B cell (primary cell): ENCODE measurements around the gene RASL10A. TPM values are rescaled to one million over a fixed set of nuclear protein-coding genes. Genes with fewer than 3 reads are reported as not detected.

Source experiments
- ATAC-seq: fragments of 200-7000 bp; cut with Tn5 transposase; one replicate; pipeline ENCODE4 v1.10.0; 2021; ENCODE audit warnings: low read depth, mild to moderate bottlenecking, moderate number of reproducible peaks, moderate library complexity
- CTCF ChIA-PET: fragments of 350-600 bp; sonication (Branson Sonifier 250); formaldehyde crosslinking; loops from one replicate; lab custom pipeline; 2021; ENCODE audit warnings: antibody characterized with exemption, inconsistent platforms; lab: Charles Lee
- POLR2A ChIA-PET: fragments of 350-600 bp; sonication (Branson Sonifier 250); formaldehyde crosslinking; loops from one replicate; lab custom pipeline; 2021; ENCODE audit warnings: antibody characterized with exemption; lab: Charles Lee
- DNase-seq: peaks from one replicate; pipeline ENCODE4 v3.0.0; 2013
- H2AFZ ChIP-seq: 2 replicates; pipeline ENCODE4 v1.6.1; 2012; ENCODE audit warnings: mild to moderate bottlenecking, low read depth, low read length; ENCODE audit not compliant: insufficient read depth, poor library complexity, severe bottlenecking
- H3K27ac ChIP-seq, 2 donors: 1 replicate in 1 of 2; 2 replicates in 1 of 2; pipeline ENCODE4 v1.5.1; 2012 to 2013; ENCODE audit warnings: low read length in 2 of 2, mild to moderate bottlenecking in 2 of 2, moderate library complexity in 1 of 2
- H3K27me3 ChIP-seq, 4 experiments: fragments of 200-600 bp in 1 of 4; sonication (generic) in 1 of 4; replicated peaks in 1 of 4; 1 replicate in 2 of 4; 2 replicates in 2 of 4; pipeline versions ENCODE4 v1.6.1 to v1.7.0; 2013 to 2016; ENCODE audit warnings: low read length in 3 of 4, mild to moderate bottlenecking in 2 of 4, mixed read lengths in 1 of 4, moderate library complexity in 1 of 4; ENCODE audit not compliant: insufficient read depth in 4 of 4, control insufficient read depth in 3 of 4; ENCODE audit errors: control extremely low read depth in 1 of 4
- H3K36me3 ChIP-seq, 2 experiments: replicated peaks in 1 of 2; 1 replicate in 1 of 2; 2 replicates in 1 of 2; pipeline versions ENCODE4 v1.6.1 to v1.7.1; 2013; ENCODE audit warnings: low read length in 1 of 2; ENCODE audit not compliant: insufficient read depth in 2 of 2, control insufficient read depth in 1 of 2; ENCODE audit errors: control extremely low read depth in 1 of 2, extremely low read depth in 1 of 2
- H3K4me1 ChIP-seq, 2 donors: fragments of 200-600 bp in 1 of 2; sonication (generic) in 1 of 2; 1 replicate in 1 of 2; 2 replicates in 1 of 2; pipeline versions ENCODE4 v1.5.1 to v1.6.1; 2013 to 2017; ENCODE audit warnings: low read length in 2 of 2; ENCODE audit not compliant: control insufficient read depth in 2 of 2, insufficient read depth in 2 of 2
- H3K4me2 ChIP-seq: replicated peaks from 2 replicates; pipeline ENCODE3; 2012; ENCODE audit warnings: mild to moderate bottlenecking, low read depth, low read length; ENCODE audit not compliant: poor library complexity, severe bottlenecking
- H3K4me3 ChIP-seq, 5 experiments: fragments of 200-600 bp in 1 of 5; sonication (generic) in 1 of 5; 1 replicate in 3 of 5; 2 replicates in 2 of 5; pipeline versions ENCODE4 v1.5.1 to v1.7.0; 2011 to 2016; ENCODE audit warnings: low read length in 4 of 5, mild to moderate bottlenecking in 4 of 5, low read depth in 2 of 5, control low read depth in 1 of 5, moderate library complexity in 1 of 5; ENCODE audit not compliant: insufficient read depth in 1 of 5; ENCODE audit errors: control extremely low read depth in 1 of 5, extremely low read depth in 1 of 5
- H3K79me2 ChIP-seq: fragments of 200-600 bp; sonication (generic); one replicate; pipeline ENCODE4 v1.6.0; 2016; ENCODE audit warnings: low read length; ENCODE audit not compliant: control insufficient read depth, insufficient read depth
- H3K9ac ChIP-seq: fragments of 200-600 bp; sonication (generic); 2 replicates; pipeline ENCODE4 v1.6.1; 2017; ENCODE audit warnings: mild to moderate bottlenecking, low read length, moderate library complexity
- H3K9me3 ChIP-seq, 3 donors: one replicate each; pipeline versions ENCODE4 v1.6.1 to v1.7.1; 2013; ENCODE audit warnings: low read length in 2 of 3; ENCODE audit not compliant: control insufficient read depth in 2 of 3, insufficient read depth in 1 of 3; ENCODE audit errors: control extremely low read depth in 1 of 3
- H4K20me1 ChIP-seq: 2 replicates; pipeline ENCODE4 v1.6.0; 2012; ENCODE audit warnings: mild to moderate bottlenecking, low read length; ENCODE audit not compliant: insufficient read depth, control insufficient read depth, poor library complexity, severe bottlenecking
- H3K27ac Mint-ChIP-seq: one replicate; pipeline ENCODE4 v1.8.0; 2021; ENCODE audit warnings: mixed read lengths
- H3K27me3 Mint-ChIP-seq: one replicate; pipeline ENCODE4 v1.8.0; 2021; ENCODE audit warnings: mixed read lengths
- H3K4me1 Mint-ChIP-seq: one replicate; pipeline ENCODE4 v1.8.0; 2021; ENCODE audit warnings: mixed read lengths
- H3K4me3 Mint-ChIP-seq: one replicate; pipeline ENCODE4 v1.8.0; 2021; ENCODE audit warnings: mixed read lengths
- H3K9me3 Mint-ChIP-seq: one replicate; pipeline ENCODE4 v1.8.0; 2022; ENCODE audit warnings: mixed read lengths; ENCODE audit not compliant: insufficient read depth
- EZH2 ChIP-seq: IDR thresholded peaks from 2 replicates; pipeline ENCODE4 v1.6.1; 2012; ENCODE audit warnings: borderline replicate concordance, low read depth, mild to moderate bottlenecking, moderate library complexity, low read length; ENCODE audit not compliant: insufficient read depth, poor library complexity, severe bottlenecking
- WGBS: methylation state at CpG from one replicate; pipeline ENCODE4 v1.1.5; 2013; ENCODE audit warnings: missing lambda C conversion rate; ENCODE audit not compliant: insufficient coverage; 5-methylcytosine and 5-hydroxymethylcytosine counted together
- intact Hi-C: fragments of 100-400 bp; cut with micrococcal nuclease; formaldehyde crosslinking; loops from one replicate; pipeline ENCODE4 v1.10.0; 2022
- polyA plus RNA-seq: library from polyadenylated mRNA; depleted of rRNA; stranded (reverse); fragments of >200 nt; gene quantifications from 2 replicates; pipeline ENCODE4 v1.2.3, GENCODE V29; 2012
- total RNA-seq, 2 donors: library from RNA; stranded (reverse); fragments of 120-200 nt in 1 of 2; gene quantifications; 1 replicate in 1 of 2; 2 replicates in 1 of 2; pipeline versions ENCODE4 v1.2.3 to v1.2.4, GENCODE V29; 2013 to 2022
- TF ChIP-seq, protein P1 (sequence below): fragments of 200-600 bp; IDR thresholded peaks from one replicate; pipeline ENCODE4 v1.8.0; 2022; ENCODE audit warnings: antibody characterized with exemption, mild to moderate bottlenecking

Gene RASL10A
- total and polyA plus RNA-seq, 2 donors (not counting 1 experiment from before 2014, with no cell fraction given) = 2.8 to 4.7 TPM

GRCh38 chr22:29327089-29327764 lies 11.7 kb upstream of the RASL10A start:
- intact Hi-C loops = no loop called here
- H3K9me3 ChIP-seq = no peaks in the 10 kb centered on the region
- WGBS = 95% methylated on average over 13 of the region's 15 CpGs
- no peak overlapping the region for H3K9ac ChIP-seq
- H3K4me1 ChIP-seq = no peaks in the 10 kb centered on the region
- no peak overlapping the region for H3K27ac ChIP-seq
- ATAC-seq (no peak), DNase-seq (no peak)
- H3K4me3 ChIP-seq = no peak overlapping the region
- no peaks in the 10 kb centered on the region for H3K79me2 ChIP-seq
- peaks cover 0 to 46% of the 10 kb centered on the region in 2 experiments for H3K36me3 ChIP-seq
- no peaks in the 10 kb centered on the region for H3K27me3 ChIP-seq
- no peak overlapping the region for H3K4me3 Mint-ChIP-seq
- no peaks in the 10 kb centered on the region for H3K9me3 Mint-ChIP-seq
- no peaks in the 10 kb centered on the region for H3K4me1 Mint-ChIP-seq
- H3K27me3 Mint-ChIP-seq = no peaks in the 10 kb centered on the region
- no peak overlapping the region for H3K4me2 ChIP-seq
- H2AFZ ChIP-seq = no peak overlapping the region
- TF ChIP-seq, protein P1, sequence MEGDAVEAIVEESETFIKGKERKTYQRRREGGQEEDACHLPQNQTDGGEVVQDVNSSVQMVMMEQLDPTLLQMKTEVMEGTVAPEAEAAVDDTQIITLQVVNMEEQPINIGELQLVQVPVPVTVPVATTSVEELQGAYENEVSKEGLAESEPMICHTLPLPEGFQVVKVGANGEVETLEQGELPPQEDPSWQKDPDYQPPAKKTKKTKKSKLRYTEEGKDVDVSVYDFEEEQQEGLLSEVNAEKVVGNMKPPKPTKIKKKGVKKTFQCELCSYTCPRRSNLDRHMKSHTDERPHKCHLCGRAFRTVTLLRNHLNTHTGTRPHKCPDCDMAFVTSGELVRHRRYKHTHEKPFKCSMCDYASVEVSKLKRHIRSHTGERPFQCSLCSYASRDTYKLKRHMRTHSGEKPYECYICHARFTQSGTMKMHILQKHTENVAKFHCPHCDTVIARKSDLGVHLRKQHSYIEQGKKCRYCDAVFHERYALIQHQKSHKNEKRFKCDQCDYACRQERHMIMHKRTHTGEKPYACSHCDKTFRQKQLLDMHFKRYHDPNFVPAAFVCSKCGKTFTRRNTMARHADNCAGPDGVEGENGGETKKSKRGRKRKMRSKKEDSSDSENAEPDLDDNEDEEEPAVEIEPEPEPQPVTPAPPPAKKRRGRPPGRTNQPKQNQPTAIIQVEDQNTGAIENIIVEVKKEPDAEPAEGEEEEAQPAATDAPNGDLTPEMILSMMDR = no peak
- POLR2A ChIA-PET = no interaction called here
- H3K27ac Mint-ChIP-seq = no peak overlapping the region
- CTCF ChIA-PET = no interaction called here
- peaks cover 26% of the 10 kb centered on the region for H4K20me1 ChIP-seq

GRCh38 chr22:29326481-29326880 lies 11.0 kb upstream of the RASL10A start:
- CTCF ChIA-PET = no interaction called here
- no peak for ATAC-seq
- no peak overlapping the region for H3K27ac Mint-ChIP-seq

More at GRCh38 chr22:29326481-29326880, 11.0 kb upstream of the RASL10A start:
- TF ChIP-seq EZH2 = no peak
- TF ChIP-seq, protein P1 = no peak
- Histone ChIP-seq H3K79me2 (no peaks in the 10 kb centered on the region), H3K4me2 (no peak overlapping the region), H3K27me3 (no peaks in the 10 kb centered on the region), H3K4me1 (no peaks in the 10 kb centered on the region), H4K20me1 (peaks cover 19% of the 10 kb centered on the region), H3K27ac (no peak overlapping the region), H3K9ac (no peak overlapping the region), H3K36me3 (peaks cover 0 to 39% of the 10 kb centered on the region in 2 experiments), H3K9me3 (no peaks in the 10 kb centered on the region), H3K4me3 (no peak overlapping the region), H2AFZ (no peak overlapping the region)
- POLR2A ChIA-PET = no interaction called here
- Mint-ChIP-seq H3K4me3 (no peak overlapping the region), H3K27me3 (no peaks in the 10 kb centered on the region), H3K9me3 (no peaks in the 10 kb centered on the region), H3K4me1 (no peaks in the 10 kb centered on the region)
- intact Hi-C loops = no loop called here
- no peak for DNase-seq
- 97% methylated on average over 4 of the region's 10 CpGs for WGBS
